ENCODE data around the gene USP37. TPM values are rescaled to one million over a fixed set of nuclear protein-coding genes. Genes with fewer than 3 reads are reported as not detected.

The USP37 gene
- total and polyA plus RNA-seq, 2 of the 4 experiments (the other 2 are of a cell fraction): 1.6 to 6.5 TPM

- H2BK5ac ChIP-seq (ENCODE audit: low read depth, low read length, poor library complexity, severe bottlenecking): no peak overlapping the region
- H3K18ac ChIP-seq (ENCODE audit: low read depth, low read length): no peak overlapping the region
- H3K23ac ChIP-seq (ENCODE audit: low read depth, low read length): no peak overlapping the region
- CTCF ChIA-PET: no interaction called here
- no peak overlapping the region for H3K14ac ChIP-seq (replicated peaks; ENCODE audit: low read depth, low read length)
- no peak overlapping the region for H2BK15ac ChIP-seq (ENCODE audit: low read depth, low read length)
- H4K5ac ChIP-seq (ENCODE audit: low read depth, low read length): no peak overlapping the region
- H4K20me1 ChIP-seq (ENCODE audit: insufficient read depth, low read length): no peaks in the 10 kb centered on the region
- 80% methylated on average over 3 of the region's 9 CpGs; no CpG with 5 or more reads in 1 of the 2 experiments for WGBS, 2 experiments (ENCODE audit: extremely low coverage in 2 of 2, insufficient read length in 1 of 2)
- BruUV-seq (replicated peaks): no TSS peak
- peaks cover 11% of the 10 kb centered on the region for H3K27me3 ChIP-seq (ENCODE audit: control insufficient read depth, insufficient read depth, low read length)
- no peak overlapping the region for H2BK120ac ChIP-seq (ENCODE audit: low read depth, low read length)
- no peak overlapping the region for H4K91ac ChIP-seq (ENCODE audit: insufficient read depth, low read depth, low read length)
- in situ Hi-C loops (cut with MboI; ENCODE audit: low sequenced_read_pairs): no loop called here
- POLR2A ChIA-PET (ENCODE audit: unreplicated experiment): no interaction called here
- H2BK20ac ChIP-seq (ENCODE audit: low read depth, low read length): no peak overlapping the region
- dilution Hi-C loops (cut with HindIII; ENCODE audit: low sequenced_read_pairs, unreplicated experiment): no loop called here
- TF ChIP-seq MXI1 (IDR thresholded peaks at IDR 0.05; ENCODE audit: borderline replicate concordance, low read depth, low read length) (no peak), BHLHE40 (IDR thresholded peaks at IDR 0.05; ENCODE audit: low read depth, low read length) (no peak), RCOR1 (IDR thresholded peaks at IDR 0.05; ENCODE audit: insufficient replicate concordance, low read length) (no peak), MAZ (IDR thresholded peaks at IDR 0.05; ENCODE audit: borderline replicate concordance, low read depth, low read length) (no peak), MAFK (IDR thresholded peaks at IDR 0.05; ENCODE audit: low read depth, low read length) (no peak)
- H3K56ac ChIP-seq (ENCODE audit: extremely low read depth, insufficient read depth, low read length): no peak overlapping the region
- no peak overlapping the region for H3K4me2 ChIP-seq (ENCODE audit: low read depth, low read length)
- H2AFZ ChIP-seq (replicated peaks; ENCODE audit: low read length, poor library complexity): no peak overlapping the region
- H2AK5ac ChIP-seq (ENCODE audit: low read depth, low read length): no peak overlapping the region
- no peaks in the 10 kb centered on the region for H3K4me1 ChIP-seq (ENCODE audit: control insufficient read depth, insufficient read depth, low read length)
- H3K4ac ChIP-seq (ENCODE audit: low read depth, low read length): no peak overlapping the region
- ATAC-seq (ENCODE audit: low read depth) (no peak), DNase-seq (no peak)
- H3K9ac ChIP-seq (ENCODE audit: low read depth, low read length): no peak overlapping the region
- no peaks in the 10 kb centered on the region; the same call in 1 of the 2 replicates for H3K9me1 ChIP-seq (ENCODE audit: insufficient read depth, low read length)
- no peak overlapping the region for H3K27ac ChIP-seq (ENCODE audit: insufficient read depth, low read length)
- intact Hi-C loops (cut with micrococcal nuclease): no loop called here
- H4K8ac ChIP-seq (ENCODE audit: low read depth in 2 of 2, low read length in 2 of 2): no peak overlapping the region
- H3K4me3 ChIP-seq (ENCODE audit: insufficient read depth, low read depth, low read length): no peak overlapping the region
- H3K36me3 ChIP-seq (ENCODE audit: control insufficient read depth, insufficient read depth, low read length): no peaks in the 10 kb centered on the region
- H3K9me3 ChIP-seq (ENCODE audit: control insufficient read depth, insufficient read depth, low read length): no peaks in the 10 kb centered on the region
- no peak overlapping the region for H2AK9ac ChIP-seq (replicated peaks; ENCODE audit: low read depth, low read length, poor library complexity)
- H3K79me1 ChIP-seq (ENCODE audit: low read depth in 1 of 2, low read length in 2 of 2): no peaks in the 10 kb centered on the region
These were observed 145.6 kb downstream of the USP37 start for GRCh38 chr2:218422403-218423086.

Measured in IMR-90 (cell line).